ENCODE data around the gene TSPAN2.
"Not testable (repeated sequence)": the region's sequence is repeated elsewhere in the genome, so short reads cannot be mapped to it uniquely, and the experiment has no call there.

Gene TSPAN2

DNA sequence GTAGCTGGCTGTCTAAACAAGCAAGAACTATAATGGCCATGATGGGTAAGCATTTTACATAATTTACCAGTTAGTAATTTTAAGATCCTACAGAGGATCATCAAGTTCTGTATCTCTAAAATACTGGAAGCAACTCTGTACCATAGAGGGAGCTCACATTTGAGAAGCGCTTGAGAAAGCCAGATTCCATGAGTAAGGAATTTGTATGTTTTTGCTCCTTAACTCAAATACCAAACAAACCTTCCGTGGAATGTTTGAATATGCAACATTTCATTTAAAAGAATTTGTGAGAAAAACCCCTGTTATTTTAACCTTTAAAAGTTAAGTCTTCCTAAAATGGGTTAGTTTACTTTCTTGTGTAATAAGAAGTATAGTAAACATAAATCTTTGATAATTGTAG lies 57.7 kb downstream of the TSPAN2 start:
- no peak for DNase-seq

DNA sequence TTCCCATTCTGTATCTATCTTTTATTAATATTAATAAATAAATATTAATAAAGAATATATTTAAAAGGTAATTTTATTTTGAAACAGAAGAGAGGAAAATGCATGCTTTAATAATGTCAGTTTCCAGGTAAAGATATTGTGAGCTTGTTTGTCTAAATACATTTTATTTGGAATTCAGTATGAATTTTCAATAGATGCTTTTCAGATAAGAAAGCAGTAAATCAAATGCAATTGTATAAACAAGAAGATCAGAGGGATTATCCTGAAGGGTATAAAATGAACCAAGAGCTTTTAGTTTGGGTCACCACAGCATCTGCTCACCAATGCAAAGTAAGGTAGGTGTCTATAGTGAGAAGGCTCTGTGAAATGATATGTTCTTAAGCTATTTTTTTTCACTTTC lies 59.8 kb downstream of the TSPAN2 start, which contains the start of gene TSHB:
TSS of gene TSHB (plus strand) at position 301 of the 400 bp plus-strand sequence. CDS start 3,537 bp downstream, outside the sequence.
- DNase-seq: no peak

- DNase-seq: no peak
These were observed 65.7 kb downstream of the TSPAN2 start for GRCh38 chr1:115023593-115023992.

DNA sequence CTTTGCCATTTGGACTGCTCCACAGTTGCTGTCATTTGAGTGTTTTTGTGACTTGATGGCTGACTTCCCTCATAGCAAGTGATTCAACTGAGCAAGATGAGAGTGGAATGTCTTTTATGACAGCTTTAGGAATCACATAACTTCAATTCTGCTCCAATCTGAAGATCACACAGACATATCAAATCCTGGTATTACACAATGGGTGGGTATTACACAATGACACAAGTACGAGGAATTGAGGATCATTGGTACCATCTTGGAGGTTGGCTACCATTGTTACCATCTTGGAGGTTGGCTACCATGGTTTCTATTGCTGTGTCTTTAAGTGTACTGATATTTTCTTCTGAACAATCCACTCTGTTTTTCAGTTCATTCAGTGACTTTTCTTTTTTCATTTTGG lies 68.2 kb downstream of the TSPAN2 start:
- DNase-seq: no peak

- not testable (repeated sequence) for DNase-seq
These were observed 69.8 kb downstream of the TSPAN2 start for GRCh38 chr1:115019549-115019948.

DNA sequence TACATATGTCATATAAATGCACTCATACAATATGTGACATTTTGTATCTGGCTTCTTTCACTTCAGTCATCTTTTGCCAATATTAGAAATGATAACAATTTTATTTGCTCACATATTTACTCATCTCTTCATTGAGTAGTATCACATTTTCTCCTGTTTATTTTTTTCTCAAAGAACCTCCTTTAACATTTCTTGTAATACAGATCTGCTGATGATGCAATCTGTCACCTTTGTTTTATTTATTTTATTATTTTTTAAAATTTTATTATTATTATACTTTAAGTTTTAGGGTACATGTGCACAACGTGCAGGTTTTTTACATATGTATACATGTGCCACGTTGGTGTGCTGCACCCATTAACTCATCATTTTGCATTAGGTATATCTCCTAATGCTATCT lies 75.5 kb downstream of the TSPAN2 start:
- no peak for DNase-seq

DNA sequence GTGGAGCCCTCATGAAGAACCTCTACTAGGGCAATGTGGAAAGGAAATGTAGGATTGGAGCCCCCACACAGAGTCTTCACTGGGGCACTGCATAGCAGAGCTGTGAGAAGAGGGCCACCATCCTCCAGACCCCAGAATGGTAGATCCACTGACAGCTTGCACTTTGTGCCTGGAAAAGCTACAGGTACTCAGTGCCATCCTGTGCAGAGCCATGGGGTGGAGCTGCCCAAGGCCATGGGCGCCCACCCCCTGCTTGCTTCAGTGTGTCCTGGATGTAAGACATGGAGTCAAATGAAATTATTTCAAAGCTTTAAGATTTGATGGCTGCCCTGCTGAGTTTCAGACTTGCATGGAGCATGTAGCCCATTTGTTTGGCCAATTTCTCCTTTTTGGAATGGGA lies 76.9 kb downstream of the TSPAN2 start:
- no peak for DNase-seq

DNA sequence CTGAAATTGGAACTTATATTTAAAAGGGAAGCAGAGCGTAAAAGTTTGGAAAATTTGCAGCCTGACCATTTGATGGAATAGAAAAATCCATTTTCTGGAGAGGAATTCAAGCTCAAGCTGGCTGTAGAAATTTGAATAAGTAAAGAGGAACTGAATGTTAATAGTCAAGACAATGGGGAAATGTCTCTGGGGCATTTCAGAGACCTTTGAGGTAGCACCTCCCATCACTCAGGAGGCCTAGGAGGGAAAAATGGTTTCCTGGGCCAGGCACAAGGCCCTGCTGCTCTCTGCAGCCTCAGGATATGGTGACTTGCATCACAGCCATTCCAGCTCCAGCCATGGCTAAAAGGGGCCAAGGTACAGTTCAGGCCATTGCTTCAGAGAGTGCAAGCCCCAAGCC lies 77.3 kb downstream of the TSPAN2 start:
- no peak for DNase-seq

DNA sequence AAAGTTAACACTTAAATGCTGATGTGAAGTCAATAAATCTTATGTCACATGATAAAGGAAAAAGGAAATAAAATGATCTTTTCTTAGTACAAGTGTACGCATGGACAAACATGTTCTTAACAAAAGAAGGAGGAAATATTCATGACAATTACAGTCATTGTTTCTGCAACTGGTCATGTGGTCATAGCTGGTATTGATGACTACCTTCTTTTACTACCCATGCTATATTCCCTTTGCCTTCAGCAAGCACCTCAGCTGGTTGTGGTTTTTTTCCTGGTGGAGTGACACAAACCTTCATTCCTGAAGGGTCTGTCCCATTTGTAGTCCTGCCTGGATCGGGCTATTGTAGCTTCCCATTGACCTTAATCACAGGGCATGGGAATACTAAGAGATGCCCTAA lies 83.1 kb downstream of the TSPAN2 start:
- no peak for DNase-seq
